Panc1 (cell line): Measurements from ENCODE around the gene NT5C1A. TPM values are rescaled to one million over a fixed set of nuclear protein-coding genes. Genes with fewer than 3 reads are reported as not detected.

Experiments
- ATAC-seq: fragments of 200-7000 bp; cut with Tn5 transposase; 2 replicates; pipeline ENCODE4 v1.9.1; 2020; ENCODE audit warnings: mild to moderate bottlenecking, moderate library complexity
- BruUV-seq: library from RNA; stranded (reverse); fragments of 400-500 nt; replicated peaks from 2 replicates; lab custom pipeline; 2021; lab: Mats Ljungman, UMichigan
- CTCF ChIA-PET: fragments of 300-600 bp; sonication (Branson Sonifier 250); formaldehyde crosslinking; loops from one replicate; lab custom pipeline; 2022; ENCODE audit warnings: antibody characterized with exemption; lab: Charles Lee
- POLR2A ChIA-PET: fragments of 300-600 bp; sonication (Branson Sonifier 250); formaldehyde crosslinking; loops from one replicate; lab custom pipeline; 2022; ENCODE audit warnings: antibody characterized with exemption; lab: Charles Lee
- DNase-seq: peaks from one replicate; pipeline ENCODE4 v3.0.0-alpha.2; 2010; ENCODE audit warnings: low read depth, low spot score
- H3K27ac ChIP-seq: 2 replicates; pipeline ENCODE4 v1.5.1; 2011; ENCODE audit warnings: mild to moderate bottlenecking, low read length, inconsistent platforms
- H3K27me3 ChIP-seq: fragments of 200-500 bp; sonication (Bioruptor generic); 2 replicates; pipeline ENCODE4 v1.6.0; 2014; ENCODE audit warnings: low read length, inconsistent platforms; ENCODE audit not compliant: control insufficient read depth, insufficient read depth
- H3K36me3 ChIP-seq: fragments of 200-500 bp; sonication (Bioruptor generic); 2 replicates; pipeline ENCODE4 v1.5.1; 2014; ENCODE audit warnings: inconsistent platforms, mild to moderate bottlenecking, low read length, moderate library complexity; ENCODE audit not compliant: control insufficient read depth, insufficient read depth
- H3K4me1 ChIP-seq: 2 replicates; pipeline ENCODE4 v1.5.1; 2011; ENCODE audit warnings: inconsistent platforms, mild to moderate bottlenecking, low read length, moderate library complexity; ENCODE audit not compliant: control insufficient read depth, insufficient read depth
- H3K4me3 ChIP-seq, 2 experiments: 2 replicates each; pipeline ENCODE4 v1.5.1; 2011 to 2012; ENCODE audit warnings: low read depth in 2 of 2, low read length in 2 of 2, mild to moderate bottlenecking in 2 of 2, inconsistent platforms in 1 of 2, moderate library complexity in 1 of 2
- H3K9me3 ChIP-seq: fragments of 200-500 bp; sonication (Bioruptor generic); 2 replicates; pipeline ENCODE4 v1.5.1; 2014; ENCODE audit warnings: low read depth, mild to moderate bottlenecking, inconsistent platforms, low read length, moderate library complexity; ENCODE audit not compliant: control insufficient read depth, insufficient read depth
- POLR2AphosphoS5 ChIP-seq: IDR thresholded peaks from 2 replicates; pipeline ENCODE4 v1.6.1; 2012; ENCODE audit warnings: mild to moderate bottlenecking, low read depth, low read length, moderate library complexity
- REST ChIP-seq, 2 experiments: IDR thresholded peaks; 2 replicates each; pipeline ENCODE4 v1.6.1; 2011 to 2012; ENCODE audit warnings: low read depth in 2 of 2, control low read depth in 1 of 2, low read length in 1 of 2, mild to moderate bottlenecking in 1 of 2, moderate library complexity in 1 of 2; ENCODE audit not compliant: insufficient read depth in 1 of 2
- SIN3A ChIP-seq: IDR thresholded peaks from 2 replicates; pipeline ENCODE4 v1.6.1; 2012; ENCODE audit warnings: low read depth, mild to moderate bottlenecking, low read length, moderate library complexity, borderline replicate concordance; ENCODE audit not compliant: insufficient read depth
- TCF7L2 ChIP-seq: IDR thresholded peaks from 2 replicates; pipeline ENCODE4 v1.6.1; 2011; ENCODE audit warnings: mild to moderate bottlenecking, low read depth, low read length, inconsistent platforms
- in situ Hi-C: cut with HindIII; loops from 2 replicates; pipeline ENCODE4 v1.10.0; 2016; ENCODE audit warnings: low sequenced_read_pairs, low pct_unique_long_range_greater_than_20kb
- intact Hi-C: fragments of 100-400 bp; cut with micrococcal nuclease; formaldehyde crosslinking; loops from one replicate; pipeline ENCODE4 v1.10.0; 2022; ENCODE audit not compliant: unreplicated experiment
- total RNA-seq: library from RNA; stranded (reverse); gene quantifications from one replicate; pipeline ENCODE4 v1.2.1, GENCODE V29; 2021; ENCODE audit not compliant: unreplicated experiment
- TF ChIP-seq, protein P1 (sequence below): fragments of 450-650 bp; IDR thresholded peaks from 2 replicates; pipeline ENCODE4 v1.5.1; 2017; ENCODE audit warnings: mild to moderate bottlenecking

The NT5C1A gene
- total RNA-seq, 1 experiment from 2014 or later: not detected

- TF ChIP-seq SIN3A: no peak
- no peak for TF ChIP-seq TCF7L2
- TF ChIP-seq POLR2AphosphoS5: no peak
- TF ChIP-seq, protein P1, sequence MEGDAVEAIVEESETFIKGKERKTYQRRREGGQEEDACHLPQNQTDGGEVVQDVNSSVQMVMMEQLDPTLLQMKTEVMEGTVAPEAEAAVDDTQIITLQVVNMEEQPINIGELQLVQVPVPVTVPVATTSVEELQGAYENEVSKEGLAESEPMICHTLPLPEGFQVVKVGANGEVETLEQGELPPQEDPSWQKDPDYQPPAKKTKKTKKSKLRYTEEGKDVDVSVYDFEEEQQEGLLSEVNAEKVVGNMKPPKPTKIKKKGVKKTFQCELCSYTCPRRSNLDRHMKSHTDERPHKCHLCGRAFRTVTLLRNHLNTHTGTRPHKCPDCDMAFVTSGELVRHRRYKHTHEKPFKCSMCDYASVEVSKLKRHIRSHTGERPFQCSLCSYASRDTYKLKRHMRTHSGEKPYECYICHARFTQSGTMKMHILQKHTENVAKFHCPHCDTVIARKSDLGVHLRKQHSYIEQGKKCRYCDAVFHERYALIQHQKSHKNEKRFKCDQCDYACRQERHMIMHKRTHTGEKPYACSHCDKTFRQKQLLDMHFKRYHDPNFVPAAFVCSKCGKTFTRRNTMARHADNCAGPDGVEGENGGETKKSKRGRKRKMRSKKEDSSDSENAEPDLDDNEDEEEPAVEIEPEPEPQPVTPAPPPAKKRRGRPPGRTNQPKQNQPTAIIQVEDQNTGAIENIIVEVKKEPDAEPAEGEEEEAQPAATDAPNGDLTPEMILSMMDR: no peak
- TF ChIP-seq REST (IDR thresholded peaks at IDR 0.05; ENCODE audit: insufficient read depth in 1 of 2, low read depth in 2 of 2, low read length in 1 of 2): no peak
- H3K4me1 ChIP-seq: no peaks in the 10 kb centered on the region; the same call in 1 of the 2 replicates
- no peak overlapping the region for H3K27ac ChIP-seq
- H3K27me3 ChIP-seq: no peaks in the 10 kb centered on the region
- CTCF ChIA-PET: no interaction called here
- ATAC-seq (no peak), DNase-seq (no peak)
- no TSS peak for BruUV-seq
- no peak overlapping the region for H3K4me3 ChIP-seq
- H3K9me3 ChIP-seq: no peaks in the 10 kb centered on the region
- H3K36me3 ChIP-seq: no peaks in the 10 kb centered on the region
- POLR2A ChIA-PET: no interaction called here
- intact Hi-C loops: no loop called here
- in situ Hi-C loops: no loop called here
Measured at GRCh38 chr1:39648496-39648895, 23.4 kb downstream of the NT5C1A start.

- in situ Hi-C loops: no loop called here
- BruUV-seq: no TSS peak
- H3K36me3 ChIP-seq: no peaks in the 10 kb centered on the region
- ChIA-PET POLR2A (interaction anchor here (0.8 kb wide), 1 partner anchor 34 kb away, joined by 3 read pairs; no protein-coding TSS in a partner anchor), CTCF (no interaction called here)
- H3K4me1 ChIP-seq: no peaks in the 10 kb centered on the region; the same call in 1 of the 2 replicates
- no peak overlapping the region for H3K4me3 ChIP-seq
- no peaks in the 10 kb centered on the region for H3K9me3 ChIP-seq
- intact Hi-C loops: no loop called here
- DNase-seq (no peak), ATAC-seq (0 out of 2 replicates have a peak, but pooled peaks have one; percentile 9)
- no peak for TF ChIP-seq SIN3A
- no peak for TF ChIP-seq TCF7L2
- no peak for TF ChIP-seq POLR2AphosphoS5
- TF ChIP-seq REST (IDR thresholded peaks at IDR 0.05; ENCODE audit: insufficient read depth in 1 of 2, low read depth in 2 of 2, low read length in 1 of 2): no peak
- TF ChIP-seq, protein P1: no peak
- H3K27ac ChIP-seq: no peak overlapping the region
- no peaks in the 10 kb centered on the region for H3K27me3 ChIP-seq
Measured at GRCh38 chr1:39647247-39647646, 24.7 kb downstream of the NT5C1A start.
